ENCODE results near the gene RNF144B. TPM values are rescaled to one million over a fixed set of nuclear protein-coding genes. Genes with fewer than 3 reads are reported as not detected.
"Not testable (repeated sequence)": the region's sequence is repeated elsewhere in the genome, so short reads cannot be mapped to it uniquely, and the experiment has no call there.

RNF144B gene
- total RNA-seq, 2 experiments from 2014 or later: 2.1 to 2.9 TPM

DNA sequence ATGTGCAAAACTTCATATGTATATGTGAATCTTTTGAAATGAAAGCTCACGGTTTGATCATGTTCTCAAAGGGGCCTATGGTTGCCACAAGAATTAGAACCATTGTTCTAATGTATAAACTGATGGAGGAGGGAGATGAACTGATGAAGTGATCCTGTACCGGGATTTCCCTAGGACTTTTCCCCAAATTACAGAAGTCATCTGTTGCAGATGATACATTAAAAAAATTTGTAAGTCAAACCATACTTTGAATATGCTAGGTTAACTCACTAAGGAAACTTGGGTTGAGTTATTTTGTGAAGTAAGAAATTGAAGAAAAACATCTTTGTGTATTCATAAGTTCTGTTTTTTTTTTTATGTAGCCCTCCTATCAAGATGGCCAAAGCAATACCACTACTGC, 33.9 kb upstream of the RNF144B start:
- Mint-ChIP-seq H3K4me3 (no peak overlapping the region), H3K4me1 (ENCODE audit: low read depth) (no peaks in the 10 kb centered on the region), H3K36me3 (no peaks in the 10 kb centered on the region), H3K27ac (no peak overlapping the region), H3K27me3 (peaks cover 6% of the 10 kb centered on the region), H3K9me3 (peaks cover 11% of the 10 kb centered on the region)
- intact Hi-C loops (cut with micrococcal nuclease): no loop called here
- no peak for DNase-seq
- ChIA-PET POLR2A (no interaction called here), CTCF (no interaction called here)

DNA sequence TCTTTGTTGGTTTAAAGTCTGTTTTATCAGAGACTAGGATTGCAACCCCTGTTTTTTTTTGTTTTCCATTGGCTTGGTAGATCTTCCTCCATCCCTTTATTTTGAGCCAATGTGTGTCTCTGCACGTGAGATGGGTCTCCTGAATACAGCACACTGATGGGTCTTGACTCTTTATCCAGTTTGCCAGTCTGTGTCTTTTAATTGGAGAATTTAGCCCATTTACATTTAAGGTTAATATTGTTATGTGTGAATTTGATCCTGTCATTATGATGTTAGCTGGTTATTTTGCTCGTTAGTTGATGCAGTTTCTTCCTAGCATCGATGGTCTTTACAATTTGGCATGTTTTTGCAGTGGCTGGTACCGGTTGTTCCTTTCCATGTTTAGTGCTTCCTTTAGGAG, 29.6 kb upstream of the RNF144B start:
- H3K36me3 Mint-ChIP-seq; H3K27me3 Mint-ChIP-seq; H3K4me3 Mint-ChIP-seq; H3K27ac Mint-ChIP-seq; H3K4me1 Mint-ChIP-seq (ENCODE audit: low read depth); CTCF ChIA-PET; DNase-seq; intact Hi-C loops (cut with micrococcal nuclease); POLR2A ChIA-PET: not testable (repeated sequence)
- peaks cover 13% of the 10 kb centered on the region for H3K9me3 Mint-ChIP-seq

DNA sequence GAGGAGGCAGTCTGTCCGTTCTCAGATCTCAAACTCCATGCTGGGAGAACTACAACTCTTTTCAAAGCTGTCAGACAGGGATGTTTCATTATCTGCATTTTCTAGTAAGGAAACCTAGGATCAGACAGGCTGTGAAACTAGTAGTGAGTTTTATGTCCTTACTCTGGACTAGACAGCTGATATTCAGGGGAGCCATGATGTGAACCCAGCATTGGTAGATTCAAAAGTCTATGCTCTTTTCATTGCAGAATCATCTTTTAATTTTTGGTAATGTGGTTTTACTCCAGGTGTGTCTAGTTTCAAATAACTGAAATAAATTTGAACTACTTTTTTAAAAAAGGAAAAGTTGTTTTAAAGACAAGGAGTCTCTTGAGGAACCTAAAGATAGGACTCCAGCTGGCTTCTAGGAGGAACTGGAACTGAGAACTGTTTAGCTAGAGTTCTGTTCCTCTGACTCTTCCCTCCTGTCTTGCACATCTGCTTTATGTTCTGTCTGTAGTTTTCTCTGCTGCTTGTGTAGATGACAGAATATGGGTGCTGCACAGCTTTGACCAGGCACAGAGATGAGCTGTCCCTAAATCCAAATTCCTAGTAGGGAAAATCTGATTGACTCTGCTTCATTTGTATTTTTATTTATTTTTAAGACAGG, 27.8 kb upstream of the RNF144B start:
- DNase-seq: no peak
- Mint-ChIP-seq H3K9me3 (peaks cover 13% of the 10 kb centered on the region), H3K27ac (no peak overlapping the region), H3K27me3 (peaks cover 10% of the 10 kb centered on the region), H3K36me3 (no peaks in the 10 kb centered on the region), H3K4me1 (ENCODE audit: low read depth) (no peaks in the 10 kb centered on the region), H3K4me3 (no peak overlapping the region)
- intact Hi-C loops (cut with micrococcal nuclease): no loop called here
- POLR2A ChIA-PET: no interaction called here
- CTCF ChIA-PET: no interaction called here

DNA sequence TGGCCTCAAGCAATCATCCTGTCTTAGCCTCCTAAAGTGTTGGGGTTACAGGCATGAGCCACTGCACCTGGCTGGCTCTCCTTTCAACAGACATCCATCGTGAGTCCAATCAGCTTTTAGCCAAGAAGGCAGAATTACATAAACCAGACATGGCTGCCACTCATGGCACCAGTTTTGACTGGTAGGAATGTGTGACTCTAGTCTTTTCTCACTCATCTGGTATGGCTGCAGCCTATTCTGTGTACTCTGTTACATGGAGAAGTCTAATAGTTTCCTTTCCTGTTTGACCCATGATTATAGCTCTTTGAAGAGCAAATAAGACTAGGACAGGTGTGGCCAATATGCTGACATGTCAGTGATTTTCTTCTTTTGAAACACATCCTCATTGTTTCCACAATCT, 27.0 kb upstream of the RNF144B start:
- intact Hi-C loops (cut with micrococcal nuclease): no loop called here
- Mint-ChIP-seq H3K4me3 (no peak overlapping the region), H3K27ac (no peak overlapping the region), H3K4me1 (ENCODE audit: low read depth) (no peaks in the 10 kb centered on the region), H3K9me3 (peaks cover 13% of the 10 kb centered on the region), H3K27me3 (peaks cover 10% of the 10 kb centered on the region), H3K36me3 (no peaks in the 10 kb centered on the region)
- POLR2A ChIA-PET: no interaction called here
- CTCF ChIA-PET: no interaction called here
- DNase-seq: no peak

DNA sequence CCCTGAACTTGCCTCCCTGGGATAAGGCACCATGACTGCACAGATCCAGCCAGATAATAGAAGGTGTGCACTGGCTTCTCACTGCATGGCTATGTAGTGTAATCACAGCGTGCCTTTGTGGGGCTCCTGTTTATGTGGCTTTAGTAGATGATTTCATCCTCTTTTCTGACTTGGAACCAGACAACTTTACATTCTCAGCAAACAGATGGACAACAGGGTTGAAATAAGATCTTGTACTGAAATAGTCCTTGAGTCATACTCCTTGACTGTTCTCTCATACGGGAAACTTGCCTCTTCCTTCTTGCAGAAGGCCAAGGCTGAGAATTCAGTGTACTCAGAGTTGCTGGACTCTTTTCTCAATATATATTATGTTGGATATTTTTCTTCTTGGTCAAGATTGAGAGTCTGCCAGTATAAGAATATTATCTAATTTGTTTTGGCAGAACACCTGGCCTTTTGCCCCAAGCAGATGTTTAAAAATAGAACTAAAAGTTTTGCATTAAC, 25.0 kb upstream of the RNF144B start:
- Mint-ChIP-seq H3K27me3 (peaks cover 9% of the 10 kb centered on the region), H3K9me3 (peaks cover 10% of the 10 kb centered on the region), H3K4me3 (no peak overlapping the region), H3K36me3 (no peaks in the 10 kb centered on the region), H3K27ac (no peak overlapping the region), H3K4me1 (ENCODE audit: low read depth) (no peaks in the 10 kb centered on the region)
- intact Hi-C loops (cut with micrococcal nuclease): no loop called here
- DNase-seq: no peak
- POLR2A ChIA-PET: no interaction called here
- CTCF ChIA-PET: no interaction called here

DNA sequence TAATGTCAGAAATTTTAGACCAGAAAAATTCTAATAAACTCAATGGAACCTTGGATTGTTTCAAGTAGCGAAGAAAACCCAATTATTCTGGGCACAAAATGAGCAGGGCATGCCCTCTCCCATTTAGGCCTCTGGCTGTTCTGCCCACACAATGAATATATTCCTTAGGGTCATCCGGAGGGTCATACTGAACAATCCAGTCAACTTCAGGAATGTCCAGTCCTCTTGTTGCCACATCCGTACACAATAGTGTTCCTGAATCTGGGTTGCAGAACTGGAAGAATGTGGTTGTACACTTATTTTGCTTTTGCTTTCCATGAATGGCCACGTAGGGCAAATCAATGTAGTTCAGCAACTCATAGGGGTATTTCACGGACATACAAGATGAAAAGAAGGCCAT, 23.4 kb upstream of the RNF144B start:
- DNase-seq: no peak
- intact Hi-C loops (cut with micrococcal nuclease): no loop called here
- H3K4me3 Mint-ChIP-seq: no peak overlapping the region
- H3K27ac Mint-ChIP-seq: no peak overlapping the region
- ChIA-PET POLR2A (no interaction called here), CTCF (no interaction called here)
- H3K4me1 Mint-ChIP-seq (ENCODE audit: low read depth): no peaks in the 10 kb centered on the region
- H3K36me3 Mint-ChIP-seq: no peaks in the 10 kb centered on the region
- H3K9me3 Mint-ChIP-seq: no peaks in the 10 kb centered on the region
- H3K27me3 Mint-ChIP-seq: peaks cover 7% of the 10 kb centered on the region

DNA sequence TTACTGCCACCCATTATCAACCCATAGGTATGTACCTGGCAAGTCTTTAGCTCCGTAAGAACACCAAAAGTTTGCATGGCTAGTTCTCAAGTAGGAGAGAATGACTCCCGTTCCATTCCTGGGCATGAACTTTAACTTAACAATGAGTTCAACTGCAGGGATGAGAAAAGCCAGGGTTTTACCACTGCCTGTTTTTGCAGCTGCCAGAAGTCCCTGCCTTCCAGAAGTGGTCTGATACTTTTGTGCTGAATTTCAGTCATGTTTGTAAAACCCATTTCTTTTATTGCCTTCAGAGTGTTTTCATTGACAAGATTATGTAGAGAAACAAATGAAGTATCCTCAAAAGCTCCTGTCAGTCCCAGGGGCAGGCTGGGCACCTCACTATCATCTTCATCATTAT, 22.6 kb upstream of the RNF144B start:
- intact Hi-C loops (cut with micrococcal nuclease); DNase-seq; H3K27ac Mint-ChIP-seq; POLR2A ChIA-PET; H3K36me3 Mint-ChIP-seq; H3K4me3 Mint-ChIP-seq; H3K9me3 Mint-ChIP-seq; CTCF ChIA-PET; H3K27me3 Mint-ChIP-seq; H3K4me1 Mint-ChIP-seq (ENCODE audit: low read depth): not testable (repeated sequence)

DNA sequence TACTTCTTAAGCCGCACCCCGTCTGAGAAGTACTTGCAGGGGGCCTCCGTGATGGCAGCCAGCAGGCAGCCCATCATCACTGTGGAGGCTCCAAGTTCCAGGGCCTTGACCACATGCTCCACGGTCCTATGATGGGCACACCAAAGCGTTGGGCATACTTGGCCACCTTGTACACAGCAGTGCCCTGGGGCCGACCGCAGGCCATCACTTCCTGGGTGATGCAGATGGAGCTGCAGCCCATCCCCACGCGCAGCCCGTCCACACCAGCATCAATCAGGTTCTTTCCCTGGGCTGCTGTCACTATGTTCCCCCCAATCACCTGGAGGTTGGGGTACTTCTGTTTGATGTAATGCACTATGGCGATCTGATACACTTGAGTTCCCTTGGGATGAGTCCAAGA, 19.8 kb upstream of the RNF144B start:
- H3K9me3 Mint-ChIP-seq: no peaks in the 10 kb centered on the region
- POLR2A ChIA-PET: no interaction called here
- no peak for DNase-seq
- H3K36me3 Mint-ChIP-seq: no peaks in the 10 kb centered on the region
- peaks cover 2% of the 10 kb centered on the region for H3K27me3 Mint-ChIP-seq
- H3K27ac Mint-ChIP-seq: no peak overlapping the region
- H3K4me3 Mint-ChIP-seq: no peak overlapping the region
- H3K4me1 Mint-ChIP-seq (ENCODE audit: low read depth): no peaks in the 10 kb centered on the region
- CTCF ChIA-PET: no interaction called here
- intact Hi-C loops (cut with micrococcal nuclease): no loop called here

DNA sequence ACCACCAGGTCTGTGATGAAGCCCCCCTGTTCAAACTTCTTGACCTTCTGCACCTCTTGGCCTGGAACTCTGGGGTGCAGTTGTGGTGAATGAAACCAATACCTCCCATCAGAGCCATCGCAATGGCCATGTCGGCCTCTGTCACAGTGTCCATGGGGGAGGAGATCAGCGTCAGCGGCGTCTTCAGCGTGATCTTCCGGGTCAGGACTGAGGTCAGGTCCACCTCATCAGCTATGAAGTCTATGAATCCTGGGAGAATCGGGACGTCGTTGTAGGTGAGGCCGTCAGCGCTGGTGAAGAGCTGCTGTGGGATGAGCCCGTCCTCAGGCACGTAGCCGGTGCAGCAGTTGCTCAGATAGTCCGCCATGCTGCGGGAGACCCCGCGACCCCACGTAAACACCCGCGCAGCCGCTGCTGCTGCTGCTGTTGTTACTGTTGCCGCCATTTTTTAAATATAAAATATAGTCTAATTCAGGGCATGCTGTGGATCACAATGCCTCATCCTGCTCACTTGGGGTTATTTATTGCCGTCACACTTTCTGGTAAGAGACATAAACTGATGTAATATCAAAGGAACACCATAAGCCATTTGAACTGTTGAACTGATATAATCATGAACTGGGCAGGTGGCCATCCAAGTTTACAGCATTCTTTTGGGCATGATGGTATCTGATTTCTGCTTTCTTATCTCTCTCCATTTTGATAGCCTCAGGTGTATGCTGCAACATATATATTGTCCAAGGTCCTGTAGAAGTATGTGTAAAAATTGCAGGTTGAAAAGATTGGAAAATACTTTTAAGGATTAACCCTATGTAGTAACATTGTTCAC, 18.7 kb upstream of the RNF144B start:
- H3K27ac Mint-ChIP-seq: no peak overlapping the region
- DNase-seq: no peak
- ChIA-PET POLR2A (no interaction called here), CTCF (no interaction called here)
- intact Hi-C loops (cut with micrococcal nuclease): no loop called here
- no peaks in the 10 kb centered on the region for H3K36me3 Mint-ChIP-seq
- H3K4me3 Mint-ChIP-seq: no peak overlapping the region
- no peaks in the 10 kb centered on the region for H3K4me1 Mint-ChIP-seq (ENCODE audit: low read depth)
- peaks cover 2% of the 10 kb centered on the region for H3K27me3 Mint-ChIP-seq
- H3K9me3 Mint-ChIP-seq: no peaks in the 10 kb centered on the region

DNA sequence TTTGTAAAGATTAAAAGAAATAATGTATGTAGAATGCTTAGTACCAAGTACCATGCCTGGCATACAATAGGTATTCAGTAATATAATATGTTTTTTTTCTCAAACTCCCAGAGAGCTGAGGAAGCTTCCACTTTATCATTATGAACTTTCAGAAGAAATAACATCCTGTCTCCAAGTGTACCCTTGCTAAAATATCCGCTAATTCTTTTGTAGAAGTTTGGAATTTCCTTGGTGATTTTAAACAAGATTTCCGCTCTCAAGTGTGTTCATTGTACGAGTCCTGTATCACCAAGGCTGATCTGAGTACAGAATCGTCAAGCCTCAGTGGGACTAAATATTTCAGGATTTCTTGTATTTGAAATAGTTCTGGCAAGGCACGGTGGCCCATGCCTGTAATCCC, 16.1 kb upstream of the RNF144B start:
- intact Hi-C loops (cut with micrococcal nuclease): no loop called here
- Mint-ChIP-seq H3K4me3 (no peak overlapping the region), H3K27ac (no peak overlapping the region), H3K27me3 (peaks cover 3% of the 10 kb centered on the region), H3K36me3 (no peaks in the 10 kb centered on the region), H3K4me1 (ENCODE audit: low read depth) (no peaks in the 10 kb centered on the region), H3K9me3 (no peaks in the 10 kb centered on the region)
- POLR2A ChIA-PET: no interaction called here
- CTCF ChIA-PET: no interaction called here
- DNase-seq: no peak

DNA sequence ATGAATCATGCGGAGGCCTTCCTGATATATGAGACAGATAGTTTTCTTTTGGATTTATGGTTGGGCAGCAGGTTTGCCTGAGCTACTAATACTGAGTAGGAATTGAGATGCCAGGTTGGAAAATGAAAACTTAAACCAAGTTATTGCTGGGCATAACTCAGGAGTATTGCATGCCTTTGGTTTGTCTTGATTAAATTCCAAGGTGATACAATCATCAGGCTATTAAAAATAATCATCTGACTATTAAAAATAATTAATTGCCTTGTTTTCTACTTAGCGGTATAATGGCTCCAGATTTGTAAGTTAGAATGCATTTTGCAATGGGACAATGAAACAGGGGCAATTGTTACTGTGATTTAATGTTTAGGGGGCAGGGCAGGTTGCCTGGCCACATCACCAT, 15.5 kb upstream of the RNF144B start:
- Mint-ChIP-seq H3K27me3 (peaks cover 3% of the 10 kb centered on the region), H3K4me1 (ENCODE audit: low read depth) (no peaks in the 10 kb centered on the region), H3K4me3 (no peak overlapping the region), H3K36me3 (no peaks in the 10 kb centered on the region), H3K27ac (no peak overlapping the region), H3K9me3 (no peaks in the 10 kb centered on the region)
- DNase-seq: no peak
- intact Hi-C loops (cut with micrococcal nuclease): no loop called here
- CTCF ChIA-PET: no interaction called here
- POLR2A ChIA-PET: no interaction called here

DNA sequence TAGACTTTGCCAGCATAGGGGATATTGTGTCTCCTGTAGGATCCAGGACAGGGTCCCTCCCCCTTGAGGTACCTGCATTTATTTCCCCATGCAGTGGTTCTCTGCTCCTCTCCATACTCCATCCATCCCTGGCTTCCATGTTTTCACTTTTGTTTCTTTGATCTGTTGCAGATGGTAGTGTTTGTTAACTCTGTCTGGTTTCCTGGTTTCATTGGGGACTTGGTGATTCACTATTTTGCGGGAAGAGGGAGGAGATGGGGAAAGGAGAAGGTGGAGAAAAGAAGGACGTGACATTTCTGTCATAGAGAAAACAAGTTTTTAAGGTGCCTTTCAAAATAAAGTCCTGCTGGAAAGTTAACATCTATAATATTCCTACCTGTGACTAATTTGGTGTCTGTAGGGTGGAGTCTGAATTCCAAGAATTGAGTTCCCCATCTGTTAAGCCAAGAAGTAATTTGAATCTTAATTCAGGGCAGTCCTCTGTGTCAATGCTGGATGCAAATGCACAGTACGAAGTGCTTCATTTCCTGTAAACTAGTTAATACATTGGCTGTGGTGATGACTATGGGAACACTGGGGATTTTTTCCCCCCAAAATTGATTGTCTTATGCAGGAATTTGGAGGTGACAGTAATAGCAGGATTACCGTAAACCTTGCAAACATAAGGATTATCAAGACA, 6.9 kb upstream of the RNF144B start:
- Mint-ChIP-seq H3K4me1 (ENCODE audit: low read depth) (no peaks in the 10 kb centered on the region), H3K27me3 (peaks cover 8% of the 10 kb centered on the region), H3K9me3 (no peaks in the 10 kb centered on the region), H3K4me3 (no peak overlapping the region), H3K36me3 (no peaks in the 10 kb centered on the region), H3K27ac (no peak overlapping the region)
- ChIA-PET POLR2A (no interaction called here), CTCF (no interaction called here)
- intact Hi-C loops (cut with micrococcal nuclease): no loop called here
- no peak for DNase-seq

DNA sequence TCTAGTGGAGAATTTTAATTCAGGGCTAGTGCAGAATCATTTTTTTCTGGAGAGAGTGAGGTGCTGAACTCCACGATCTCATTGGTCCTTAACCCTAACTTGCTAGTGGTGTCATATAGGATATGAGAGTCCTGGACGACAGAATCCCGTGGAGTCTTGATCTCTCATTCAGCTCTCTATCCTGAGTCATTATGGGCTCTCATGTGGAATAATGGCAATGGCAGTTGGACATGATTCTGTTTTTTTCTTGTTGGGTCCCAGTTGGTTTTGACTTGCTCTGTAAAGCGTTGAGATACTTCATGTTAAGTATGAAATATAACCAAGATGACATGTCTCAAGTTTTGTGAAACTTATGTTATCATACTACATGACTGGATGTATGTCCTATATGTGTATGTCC, 6.3 kb upstream of the RNF144B start:
- no peaks in the 10 kb centered on the region for H3K4me1 Mint-ChIP-seq (ENCODE audit: low read depth)
- ChIA-PET POLR2A (no interaction called here), CTCF (interaction anchor here (1.1 kb wide), 1 partner anchor 123 kb away, joined by 3 read pairs; no protein-coding TSS in a partner anchor)
- no peak overlapping the region for H3K27ac Mint-ChIP-seq
- H3K4me3 Mint-ChIP-seq: no peak overlapping the region
- intact Hi-C loops (cut with micrococcal nuclease): no loop called here
- H3K27me3 Mint-ChIP-seq: peaks cover 5% of the 10 kb centered on the region
- no peak for DNase-seq
- H3K9me3 Mint-ChIP-seq: no peaks in the 10 kb centered on the region
- H3K36me3 Mint-ChIP-seq: no peaks in the 10 kb centered on the region
